ENCODE results near the gene NBR1.

DNA sequence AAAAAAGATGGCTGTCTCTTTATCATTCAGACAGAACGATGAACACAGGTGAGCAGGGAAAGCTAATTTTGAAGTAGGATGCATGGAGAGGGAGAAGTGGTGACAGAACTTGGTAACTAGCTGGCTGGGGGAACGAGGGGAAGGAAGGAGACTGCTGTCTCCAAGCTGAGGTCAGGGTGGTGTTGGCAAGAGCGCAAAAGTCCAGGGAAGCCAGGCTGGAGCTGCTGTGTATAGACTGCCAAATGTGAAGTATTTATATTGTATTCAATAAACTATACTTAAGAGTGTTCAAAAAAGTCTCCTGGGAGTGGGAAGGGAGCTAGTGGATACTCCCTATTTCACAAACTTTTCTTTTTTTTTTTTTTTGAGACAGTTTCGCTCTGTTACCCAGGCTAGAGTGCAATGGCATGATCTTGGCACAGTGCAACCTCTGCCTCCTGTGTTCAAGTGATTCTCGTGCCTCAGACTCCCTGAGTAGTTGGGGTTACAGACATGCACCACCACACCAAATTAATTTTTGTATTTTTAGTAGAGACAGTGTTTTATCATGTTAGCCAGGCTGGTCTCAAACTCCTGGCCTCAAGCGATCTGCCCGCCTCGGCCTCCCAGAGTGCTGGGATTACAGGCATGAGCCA lies 48.8 kb downstream of the NBR1 start:
- TF ChIP-seq POLR2AphosphoS5 (IDR thresholded peaks at IDR 0.05; ENCODE audit: low read depth, low read length) (no peak), TAF1 (IDR thresholded peaks at IDR 0.05; ENCODE audit: low read depth, low read length) (no peak), POLR2A (IDR thresholded peaks at IDR 0.05; ENCODE audit: low read depth, low read length) (no peak), SPI1 (IDR thresholded peaks at IDR 0.05; ENCODE audit: low read depth, low read length) (no peak), POU2F2 (IDR thresholded peaks at IDR 0.05; ENCODE audit: low read depth, low read length) (no peak)

Measured in GM12891 (cell line).